Measurements from ENCODE around the gene L3MBTL4.

- TF ChIP-seq, protein P1, sequence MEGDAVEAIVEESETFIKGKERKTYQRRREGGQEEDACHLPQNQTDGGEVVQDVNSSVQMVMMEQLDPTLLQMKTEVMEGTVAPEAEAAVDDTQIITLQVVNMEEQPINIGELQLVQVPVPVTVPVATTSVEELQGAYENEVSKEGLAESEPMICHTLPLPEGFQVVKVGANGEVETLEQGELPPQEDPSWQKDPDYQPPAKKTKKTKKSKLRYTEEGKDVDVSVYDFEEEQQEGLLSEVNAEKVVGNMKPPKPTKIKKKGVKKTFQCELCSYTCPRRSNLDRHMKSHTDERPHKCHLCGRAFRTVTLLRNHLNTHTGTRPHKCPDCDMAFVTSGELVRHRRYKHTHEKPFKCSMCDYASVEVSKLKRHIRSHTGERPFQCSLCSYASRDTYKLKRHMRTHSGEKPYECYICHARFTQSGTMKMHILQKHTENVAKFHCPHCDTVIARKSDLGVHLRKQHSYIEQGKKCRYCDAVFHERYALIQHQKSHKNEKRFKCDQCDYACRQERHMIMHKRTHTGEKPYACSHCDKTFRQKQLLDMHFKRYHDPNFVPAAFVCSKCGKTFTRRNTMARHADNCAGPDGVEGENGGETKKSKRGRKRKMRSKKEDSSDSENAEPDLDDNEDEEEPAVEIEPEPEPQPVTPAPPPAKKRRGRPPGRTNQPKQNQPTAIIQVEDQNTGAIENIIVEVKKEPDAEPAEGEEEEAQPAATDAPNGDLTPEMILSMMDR (IDR thresholded peaks at IDR 0.05 in 2 of 3, conservative IDR thresholded peaks at IDR 0.05 in 1 of 3; ENCODE audit: insufficient read depth in 2 of 3, low read depth in 1 of 3, low read length in 3 of 3): no peak
- TF ChIP-seq ARHGAP35 (IDR thresholded peaks at IDR 0.05; ENCODE audit: partially characterized antibody): no peak
Measured at GRCh38 chr18:6310714-6311113, 104.0 kb downstream of the L3MBTL4 start.

All from K562 (cell line).